H1 (cell line): ENCODE results near the gene KCTD15.

ENCODE experiments used
- ATF3 ChIP-seq: IDR thresholded peaks from 2 replicates; pipeline ENCODE4 v1.6.1; 2011; ENCODE audit warnings: low read depth, mild to moderate bottlenecking, low read length; ENCODE audit not compliant: insufficient read depth
- GABPA ChIP-seq: IDR thresholded peaks from 2 replicates; pipeline ENCODE4 v1.6.1; 2011; ENCODE audit warnings: mild to moderate bottlenecking, low read length, moderate library complexity, borderline replicate concordance; ENCODE audit not compliant: insufficient read depth
- ZNF274 ChIP-seq: IDR thresholded peaks from 2 replicates; pipeline ENCODE4 v1.7.0; 2012; ENCODE audit warnings: low read length, borderline replicate concordance; ENCODE audit errors: extremely low read depth
- TF ChIP-seq, protein P1 (sequence below), 3 experiments: IDR thresholded peaks; 1 replicate in 2 of 3; 2 replicates in 1 of 3; pipeline versions ENCODE4 v1.5.1 to v1.6.1; 2011; ENCODE audit warnings: low read length in 3 of 3, mild to moderate bottlenecking in 3 of 3, inconsistent platforms in 2 of 3, low read depth in 1 of 3, moderate library complexity in 1 of 3; ENCODE audit not compliant: insufficient read depth in 1 of 3; ENCODE audit errors: control extremely low read depth in 1 of 3

- TF ChIP-seq ATF3 (no peak), ZNF274 (no peak), GABPA (no peak)
- TF ChIP-seq, protein P1, sequence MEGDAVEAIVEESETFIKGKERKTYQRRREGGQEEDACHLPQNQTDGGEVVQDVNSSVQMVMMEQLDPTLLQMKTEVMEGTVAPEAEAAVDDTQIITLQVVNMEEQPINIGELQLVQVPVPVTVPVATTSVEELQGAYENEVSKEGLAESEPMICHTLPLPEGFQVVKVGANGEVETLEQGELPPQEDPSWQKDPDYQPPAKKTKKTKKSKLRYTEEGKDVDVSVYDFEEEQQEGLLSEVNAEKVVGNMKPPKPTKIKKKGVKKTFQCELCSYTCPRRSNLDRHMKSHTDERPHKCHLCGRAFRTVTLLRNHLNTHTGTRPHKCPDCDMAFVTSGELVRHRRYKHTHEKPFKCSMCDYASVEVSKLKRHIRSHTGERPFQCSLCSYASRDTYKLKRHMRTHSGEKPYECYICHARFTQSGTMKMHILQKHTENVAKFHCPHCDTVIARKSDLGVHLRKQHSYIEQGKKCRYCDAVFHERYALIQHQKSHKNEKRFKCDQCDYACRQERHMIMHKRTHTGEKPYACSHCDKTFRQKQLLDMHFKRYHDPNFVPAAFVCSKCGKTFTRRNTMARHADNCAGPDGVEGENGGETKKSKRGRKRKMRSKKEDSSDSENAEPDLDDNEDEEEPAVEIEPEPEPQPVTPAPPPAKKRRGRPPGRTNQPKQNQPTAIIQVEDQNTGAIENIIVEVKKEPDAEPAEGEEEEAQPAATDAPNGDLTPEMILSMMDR (IDR thresholded peaks at IDR 0.05; ENCODE audit: control extremely low read depth in 1 of 3, insufficient read depth in 1 of 3, low read depth in 1 of 3, low read length in 3 of 3) = no peak
Measured at GRCh38 chr19:33772102-33772857, 24.4 kb upstream of the KCTD15 start.
